Measurements from ENCODE around the gene LBX1. TPM values are rescaled to one million over a fixed set of nuclear protein-coding genes. Genes with fewer than 3 reads are reported as not detected.

Gene LBX1
- total RNA-seq, 1 experiment from 2014 or later, result not detected

DNA sequence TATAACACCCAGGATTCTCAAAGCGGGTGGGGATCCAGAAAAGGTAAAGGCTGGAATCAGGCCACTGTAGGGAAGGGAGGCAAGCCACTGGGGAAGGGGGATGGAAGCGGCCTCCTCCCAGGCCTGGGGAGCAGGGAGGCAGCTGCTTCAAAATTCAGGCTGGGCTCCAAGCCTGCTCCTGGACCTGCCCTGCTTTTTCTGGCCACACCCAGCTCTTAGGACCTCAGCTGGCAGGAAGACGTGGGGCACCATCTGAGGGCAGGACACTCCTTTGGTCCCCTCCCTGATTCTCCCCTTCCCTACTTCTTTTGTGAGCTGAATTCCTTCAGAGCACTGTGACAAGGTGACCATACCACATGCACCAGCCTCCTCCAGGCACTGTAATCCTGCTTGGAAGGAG, 4.6 kb upstream of the LBX1 start (continued):
- no peak for TF ChIP-seq ELF1 (IDR thresholded peaks at IDR 0.05; ENCODE audit: borderline replicate concordance, low read depth)

GRCh38 chr10:101233443-101233842, 4.2 kb upstream of the LBX1 start:
- Histone ChIP-seq H2AFZ (ENCODE audit: low read depth, low read length, poor library complexity, severe bottlenecking) (no peak overlapping the region), H3K79me2 (ENCODE audit: insufficient read depth, low read length) (no peaks in the 10 kb centered on the region), H3K4me3 (replicated peaks in 1 of 2; ENCODE audit: low read depth in 1 of 2, low read length in 2 of 2) (no peak overlapping the region), H3K36me3 (ENCODE audit: control insufficient read depth in 1 of 2, insufficient read depth in 2 of 2, low read length in 2 of 2) (no peaks in the 10 kb centered on the region), H4K20me1 (ENCODE audit: insufficient read depth) (no peaks in the 10 kb centered on the region), H3K27ac (ENCODE audit: low read depth, low read length) (no peak overlapping the region), H3K4me2 (ENCODE audit: low read length) (no peak overlapping the region), H3K9me2 (ENCODE audit: insufficient read depth) (no peaks in the 10 kb centered on the region), H3K9me3 (ENCODE audit: control insufficient read depth in 1 of 2, insufficient read depth in 1 of 2, low read depth in 1 of 2, low read length in 2 of 2) (no peaks in the 10 kb centered on the region), H3K4me1 (ENCODE audit: control insufficient read depth in 1 of 2, insufficient read depth in 2 of 2, low read length in 2 of 2) (peaks cover 3 to 8% of the 10 kb centered on the region in 2 experiments; a peak in 3 of 4 replicates), H3K9ac (ENCODE audit: low read length) (no peak overlapping the region), H3K27me3 (ENCODE audit: insufficient read depth, low read length) (no peaks in the 10 kb centered on the region)
- no peak for ATAC-seq
- intact Hi-C loops (cut with micrococcal nuclease), result no loop called here
- TF ChIP-seq TCF7L2 (IDR thresholded peaks at IDR 0.05; ENCODE audit: borderline replicate concordance, extremely low read depth, insufficient read depth, insufficient read length) (no peak), EZH2 (IDR thresholded peaks at IDR 0.05) (no peak), SRF (IDR thresholded peaks at IDR 0.05; ENCODE audit: low read depth) (no peak), FOSL1 (IDR thresholded peaks at IDR 0.05; ENCODE audit: low read depth) (no peak), POLR2AphosphoS5 (IDR thresholded peaks at IDR 0.05; ENCODE audit: low read depth, low read length) (no peak), YY1 (IDR thresholded peaks at IDR 0.05; ENCODE audit: extremely low read depth, insufficient replicate concordance, low read depth, low read length) (no peak)
- TF ChIP-seq, protein P1, sequence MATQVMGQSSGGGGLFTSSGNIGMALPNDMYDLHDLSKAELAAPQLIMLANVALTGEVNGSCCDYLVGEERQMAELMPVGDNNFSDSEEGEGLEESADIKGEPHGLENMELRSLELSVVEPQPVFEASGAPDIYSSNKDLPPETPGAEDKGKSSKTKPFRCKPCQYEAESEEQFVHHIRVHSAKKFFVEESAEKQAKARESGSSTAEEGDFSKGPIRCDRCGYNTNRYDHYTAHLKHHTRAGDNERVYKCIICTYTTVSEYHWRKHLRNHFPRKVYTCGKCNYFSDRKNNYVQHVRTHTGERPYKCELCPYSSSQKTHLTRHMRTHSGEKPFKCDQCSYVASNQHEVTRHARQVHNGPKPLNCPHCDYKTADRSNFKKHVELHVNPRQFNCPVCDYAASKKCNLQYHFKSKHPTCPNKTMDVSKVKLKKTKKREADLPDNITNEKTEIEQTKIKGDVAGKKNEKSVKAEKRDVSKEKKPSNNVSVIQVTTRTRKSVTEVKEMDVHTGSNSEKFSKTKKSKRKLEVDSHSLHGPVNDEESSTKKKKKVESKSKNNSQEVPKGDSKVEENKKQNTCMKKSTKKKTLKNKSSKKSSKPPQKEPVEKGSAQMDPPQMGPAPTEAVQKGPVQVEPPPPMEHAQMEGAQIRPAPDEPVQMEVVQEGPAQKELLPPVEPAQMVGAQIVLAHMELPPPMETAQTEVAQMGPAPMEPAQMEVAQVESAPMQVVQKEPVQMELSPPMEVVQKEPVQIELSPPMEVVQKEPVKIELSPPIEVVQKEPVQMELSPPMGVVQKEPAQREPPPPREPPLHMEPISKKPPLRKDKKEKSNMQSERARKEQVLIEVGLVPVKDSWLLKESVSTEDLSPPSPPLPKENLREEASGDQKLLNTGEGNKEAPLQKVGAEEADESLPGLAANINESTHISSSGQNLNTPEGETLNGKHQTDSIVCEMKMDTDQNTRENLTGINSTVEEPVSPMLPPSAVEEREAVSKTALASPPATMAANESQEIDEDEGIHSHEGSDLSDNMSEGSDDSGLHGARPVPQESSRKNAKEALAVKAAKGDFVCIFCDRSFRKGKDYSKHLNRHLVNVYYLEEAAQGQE (IDR thresholded peaks at IDR 0.05; ENCODE audit: low read depth), result no peak
- ChIA-PET RAD21 (ENCODE audit: low non-redundant PET in 1 of 2, low total read pairs in 2 of 2, uncharacterized antibody in 2 of 2, unreplicated experiment in 2 of 2) (no interaction called here), POLR2A (no interaction called here), CTCF (interaction anchor here (1.0 kb wide), 1 partner anchor 39 kb away, joined by 3 read pairs; no protein-coding TSS in a partner anchor)
- no TSS peak for BruUV-seq (replicated peaks)
- no peak for DNase-seq (ENCODE audit: low read depth, low spot score)
